Adrenal gland (tissue), 12 donors: Measurements from ENCODE around the gene PCDHGB4. TPM values are rescaled to one million over a fixed set of nuclear protein-coding genes. Genes with fewer than 3 reads are reported as not detected.
A peak's percentile ranks its signal among the peaks of the same experiment; 100 is the strongest.
"Not testable (repeated sequence)": the region's sequence is repeated elsewhere in the genome, so short reads cannot be mapped to it uniquely, and the experiment has no call there.

Experiments used
- DNase-seq, 7 donors: peaks; one replicate each; pipeline ENCODE4 v3.0.0-alpha.2; 2019 to 2020
- H3K27ac ChIP-seq, 5 donors: fragments of 200-600 bp; sonication (generic) in 4 of 5; 1 replicate in 3 of 5; 2 replicates in 2 of 5; pipeline versions ENCODE4 v1.5.1 to v1.8.0; 2016 to 2020; ENCODE audit warnings: mild to moderate bottlenecking in 1 of 5
- H3K27me3 ChIP-seq: fragments of 200-600 bp; 2 replicates; pipeline ENCODE4 v1.8.0; 2021
- H3K36me3 ChIP-seq, 2 donors: fragments of 200-600 bp; replicated peaks in 1 of 2; 1 replicate in 1 of 2; 2 replicates in 1 of 2; pipeline versions ENCODE4 v1.5.1 to v1.8.0; 2018 to 2022
- H3K4me1 ChIP-seq, 2 donors: fragments of 200-600 bp; replicated peaks in 1 of 2; 1 replicate in 1 of 2; 2 replicates in 1 of 2; pipeline versions ENCODE4 v1.5.1 to v1.8.0; 2018 to 2021
- H3K4me3 ChIP-seq, 4 donors: fragments of 200-600 bp; sonication (generic) in 3 of 4; one replicate each; pipeline ENCODE4 v1.5.1; 2016 to 2018
- H3K9me3 ChIP-seq, 3 donors: fragments of 200-600 bp; sonication (generic) in 1 of 3; replicated peaks in 1 of 3; 1 replicate in 2 of 3; 2 replicates in 1 of 3; pipeline versions ENCODE4 v1.5.1 to v1.8.0; 2016 to 2021
- CTCF ChIP-seq, 6 experiments: fragments of 450-650 bp in 4 of 6; fragments of 200-600 bp in 2 of 6; sonication (generic) in 1 of 6; IDR thresholded peaks; 1 replicate in 5 of 6; 2 replicates in 1 of 6; pipeline versions ENCODE4 v1.5.1 to v1.8.0; 2016 to 2021; ENCODE audit warnings: antibody characterized with exemption in 6 of 6, mild to moderate bottlenecking in 2 of 6, moderate library complexity in 1 of 6
- POLR2A ChIP-seq, 2 donors: fragments of 450-650 bp; IDR thresholded peaks; one replicate each; pipeline ENCODE4 v1.6.1; 2017; ENCODE audit warnings: antibody characterized with exemption in 2 of 2, mild to moderate bottlenecking in 2 of 2, moderate library complexity in 1 of 2
- WGBS, 4 donors: extraction: QIAGEN DNeasy Blood & Tissue Kit in 2 of 4; methylation state at CpG; one replicate each; pipeline versions ENCODE4 v1.1.5 to v1.1.7; 2013 to 2017; 5-methylcytosine and 5-hydroxymethylcytosine counted together
- intact Hi-C, 2 donors: fragments of 100-400 bp; cut with DNase I; formaldehyde crosslinking; loops; one replicate each; pipeline versions ENCODE4 v1.14.1 to v1.15.0; 2022 to 2023
- polyA plus RNA-seq, 3 donors: library from polyadenylated mRNA; stranded (reverse); fragments of 200-250 nt in 2 of 3; fragments of 350-450 nt in 1 of 3; fragmentation: Illumina TruSeq in 1 of 3; extraction: RNeasy Lipid Tissue Mini Kit (QIAGEN cat#74804) in 1 of 3; gene quantifications; one replicate each; pipeline ENCODE4 v1.2.3, GENCODE V29; 2013 to 2014
- total RNA-seq, 9 donors: library from RNA; depleted of rRNA in 4 of 9; stranded (reverse); fragments of >200 nt in 4 of 9; fragments of 120-200 nt in 1 of 9; fragmentation: NEBNext Ultra II Directional in 1 of 9; extraction: Animal tissue kit (Norgen Biotek cat#: 25700) in 1 of 9; gene quantifications; one replicate each; pipeline versions ENCODE4 v1.1.0 to v1.2.4, GENCODE V29; 2013 to 2023
- donor health status: healthy with polysubstance abuse.
- donor health status: Bipolar disorder and iron deficiency.
- donor health status: DM: yes; HTN: yes; CAD: no.
- donor health status: DM: no; HTN: no; CAD: no.
- donor health status: DM: no; HTN: no; CAD: no.
- donor health status: DM: yes; HTN: yes; CAD: no.

PCDHGB4 gene
- total and polyA plus RNA-seq, 12 donors: 0.27 to 9.1 (median 4.5) TPM

DNA sequence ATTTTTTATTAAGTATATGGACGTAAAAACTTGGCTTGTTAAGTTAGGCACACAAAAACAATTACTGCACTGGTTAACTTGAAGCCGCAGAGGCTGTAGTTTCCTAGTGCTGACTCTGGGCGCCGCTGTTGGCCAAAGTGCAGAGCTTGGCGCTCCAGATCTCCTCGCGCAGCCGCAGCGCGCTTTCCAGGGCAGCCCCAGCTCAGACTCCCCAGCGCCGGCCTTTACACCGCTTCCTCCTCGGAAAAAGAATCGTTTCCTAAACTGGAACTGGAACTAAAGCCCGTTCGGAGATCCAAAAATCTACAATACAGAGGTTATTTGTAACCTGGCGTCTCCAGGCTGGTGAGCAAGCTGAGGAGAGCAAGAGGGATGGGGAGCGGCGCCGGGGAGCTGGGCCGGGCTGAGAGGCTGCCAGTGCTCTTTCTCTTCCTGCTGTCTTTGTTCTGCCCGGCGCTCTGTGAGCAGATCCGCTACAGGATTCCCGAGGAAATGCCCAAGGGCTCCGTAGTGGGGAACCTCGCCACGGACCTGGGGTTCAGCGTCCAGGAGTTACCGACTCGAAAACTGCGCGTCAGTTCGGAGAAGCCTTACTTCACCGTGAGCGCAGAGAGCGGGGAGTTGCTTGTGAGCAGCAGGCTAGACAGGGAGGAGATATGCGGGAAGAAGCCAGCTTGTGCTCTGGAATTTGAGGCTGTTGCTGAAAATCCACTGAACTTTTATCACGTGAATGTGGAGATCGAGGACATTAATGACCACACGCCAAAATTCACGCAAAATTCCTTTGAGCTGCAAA is 10.5 kb downstream of the PCDHGB4 start, which contains the start of gene PCDHGB5:
Gene PCDHGB5 (plus strand): TSS at position 192 of the 796 bp plus-strand sequence. CDS start 181 bp downstream, at position 373.
- H3K27ac ChIP-seq, intact Hi-C loops: not testable (repeated sequence)
- 2 to 10% (median 7%) methylated on average over 7 to 24 of the region's 43 CpGs for WGBS, 4 donors

DNA sequence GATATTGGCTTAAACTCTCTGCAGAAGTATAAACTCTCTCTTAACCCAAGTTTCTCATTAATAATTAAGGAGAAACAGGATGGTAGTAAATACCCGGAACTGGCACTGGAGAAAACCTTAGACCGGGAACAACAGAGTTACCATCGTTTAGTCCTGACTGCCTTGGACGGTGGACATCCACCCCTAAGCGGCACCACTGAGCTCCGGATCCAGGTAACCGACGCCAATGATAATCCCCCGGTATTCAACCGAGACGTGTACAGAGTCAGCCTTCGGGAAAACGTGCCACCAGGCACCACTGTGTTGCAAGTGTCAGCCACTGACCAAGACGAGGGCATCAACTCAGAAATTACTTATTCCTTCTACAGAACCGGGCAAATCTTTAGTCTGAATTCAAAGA is 11.1 kb downstream of the PCDHGB4 start:
- Histone ChIP-seq H3K4me3 (no peak overlapping the region), H3K27ac (no peak overlapping the region), H3K9me3 (peaks cover 5 to 42% (median 8%) of the 10 kb centered on the region in 3 donors), H3K27me3 (no peaks in the 10 kb centered on the region), H3K4me1 (no peaks in the 10 kb centered on the region), H3K36me3 (no peaks in the 10 kb centered on the region)
- no peak for TF ChIP-seq CTCF (IDR thresholded peaks at IDR 0.05)
- TF ChIP-seq POLR2A (IDR thresholded peaks at IDR 0.05): no peak
- no peak for DNase-seq
- 19 to 44% (median 23%) methylated on average over 9 to 15 of the region's 15 CpGs for WGBS, 4 donors
- intact Hi-C loops: no loop called here

More for the DNA sequence above, 10.5 kb downstream of the PCDHGB4 start, which contains the start of gene PCDHGB5:
- DNase-seq: peak in 3 of 7 donors; percentile 24 to 45 (median 32)
- not testable (repeated sequence) for H3K4me1 ChIP-seq, H3K36me3 ChIP-seq, H3K27me3 ChIP-seq
- Histone ChIP-seq H3K9me3 (peaks cover 5 to 40% (median 8%) of the 10 kb centered on the region in 3 donors), H3K4me3 (peak within 1 kb of the TSS in 1 of 4 donors; percentile 30)
- TF ChIP-seq CTCF (IDR thresholded peaks at IDR 0.05): peak in 5 of 6 experiments; percentile 23 to 46 (median 30)

- Histone ChIP-seq H3K9me3 (peaks cover 5 to 44% (median 8%) of the 10 kb centered on the region in 3 donors), H3K36me3 (no peaks in the 10 kb centered on the region), H3K27ac (no peak overlapping the region), H3K4me1 (no peaks in the 10 kb centered on the region), H3K4me3 (no peak overlapping the region), H3K27me3 (no peaks in the 10 kb centered on the region)
- 19 to 24% (median 21%) methylated on average over 3 to 61 of the region's 61 CpGs for WGBS, 4 donors
- no peak for DNase-seq
- intact Hi-C loops: no loop called here
- TF ChIP-seq POLR2A (IDR thresholded peaks at IDR 0.05): no peak
- no peak for TF ChIP-seq CTCF (IDR thresholded peaks at IDR 0.05)
These were observed 12.2 kb downstream of the PCDHGB4 start for GRCh38 chr5:141399555-141400258.

- TF ChIP-seq POLR2A (IDR thresholded peaks at IDR 0.05) (no peak), CTCF (IDR thresholded peaks at IDR 0.05) (peak in 3 of 6 experiments; percentile 32 to 37 (median 34))
- H3K36me3 ChIP-seq: no peaks in the 10 kb centered on the region
- H3K27me3 ChIP-seq: no peaks in the 10 kb centered on the region
- peak in 2 of 7 donors; percentile 34 to 42 for DNase-seq
- intact Hi-C loops: no loop called here
- WGBS, 4 donors: 10 to 14% (median 11%) methylated on average over 10 to 27 of the region's 27 CpGs
- peaks cover 0 to 64% (median 8%) of the 10 kb centered on the region in 3 donors for H3K9me3 ChIP-seq
- peak within 1 kb of the TSS in 1 of 4 donors; percentile 41 for H3K4me3 ChIP-seq
- no peaks in the 10 kb centered on the region for H3K4me1 ChIP-seq
- H3K27ac ChIP-seq: no peak within 1 kb of the TSS
These were observed 15.2 kb downstream of the PCDHGB4 start, which contains the start of gene PCDHGA9 for GRCh38 chr5:141402553-141403243. Gene PCDHGA9 (plus strand): TSS chr5:141402778. CDS start chr5:141402953, 175 bp downstream.
